NCI-H146 treated with DMSO at 0.1 percent for 48 hours (cell line): Measurements from ENCODE around the gene DCC.
A peak's percentile ranks its signal among the peaks of the same experiment; 100 is the strongest.

Experiments
- DNase-seq: peaks from one replicate; lab custom pipeline; 2025; ENCODE audit not compliant: unreplicated experiment; lab: John Stamatoyannopoulos, UW

DCC gene

DNA sequence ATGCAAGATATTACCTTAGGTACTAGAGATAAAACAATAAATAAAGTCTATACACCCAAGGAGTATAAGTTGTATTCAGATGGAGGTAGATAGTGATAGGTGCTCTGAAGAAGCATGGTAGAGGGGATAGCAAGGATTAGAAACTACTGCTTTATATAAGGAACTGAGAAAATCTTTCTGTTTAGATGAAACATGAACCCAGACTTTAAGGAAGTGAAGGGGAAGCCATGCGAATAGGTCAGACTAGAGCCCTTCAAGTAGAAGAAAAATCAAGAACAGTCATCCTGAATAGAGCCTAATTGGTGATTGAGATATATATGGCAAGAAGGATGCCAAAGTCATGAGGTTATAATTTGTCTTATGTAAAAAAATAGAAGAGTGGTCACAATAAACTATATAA lies 984.4 kb downstream of the DCC start:
- no peak for DNase-seq

DNA sequence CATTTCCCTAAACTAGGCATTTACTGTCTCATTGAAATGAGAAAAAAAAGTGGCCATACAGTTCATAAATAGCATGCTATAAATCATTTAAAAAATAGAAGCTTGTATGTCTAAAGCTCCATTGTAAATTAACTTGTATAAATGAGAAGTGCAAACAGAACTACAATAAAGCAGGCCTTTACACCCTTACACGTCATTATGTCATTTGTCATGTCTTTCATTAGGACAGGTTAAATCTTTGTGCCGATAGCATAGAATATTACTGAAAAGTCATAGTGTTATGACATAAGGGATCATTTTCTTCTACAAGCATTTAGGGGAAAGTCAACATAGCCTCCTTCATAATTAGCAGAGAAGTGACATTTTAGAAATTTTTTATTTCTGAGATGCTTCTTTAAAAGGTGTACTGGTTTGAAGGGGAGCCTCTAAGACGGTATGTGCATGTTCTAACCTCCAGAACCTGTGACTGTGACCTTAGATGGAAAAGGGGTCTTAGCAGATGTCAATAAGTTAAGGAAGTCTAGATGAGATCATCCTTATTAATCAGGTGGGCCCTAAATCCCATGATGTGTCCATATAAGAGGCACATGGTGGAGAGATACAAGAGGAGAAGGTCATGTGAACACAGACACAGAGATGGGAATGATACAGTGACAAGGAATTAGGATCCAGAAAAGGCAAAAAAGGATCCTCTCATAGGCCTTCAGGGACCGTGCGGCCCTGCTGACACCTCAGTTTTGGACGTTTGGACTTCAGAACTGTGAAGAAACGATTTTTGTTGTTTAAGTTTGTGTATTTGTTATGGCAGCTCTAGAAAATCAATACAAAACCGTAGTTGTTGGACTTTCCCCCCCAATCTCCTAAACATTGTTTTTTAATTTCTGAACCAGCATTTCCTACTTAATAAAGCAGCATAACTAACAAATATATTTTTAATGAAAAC lies 1020.8 kb downstream of the DCC start:
- peak; percentile 25 for DNase-seq

DNA sequence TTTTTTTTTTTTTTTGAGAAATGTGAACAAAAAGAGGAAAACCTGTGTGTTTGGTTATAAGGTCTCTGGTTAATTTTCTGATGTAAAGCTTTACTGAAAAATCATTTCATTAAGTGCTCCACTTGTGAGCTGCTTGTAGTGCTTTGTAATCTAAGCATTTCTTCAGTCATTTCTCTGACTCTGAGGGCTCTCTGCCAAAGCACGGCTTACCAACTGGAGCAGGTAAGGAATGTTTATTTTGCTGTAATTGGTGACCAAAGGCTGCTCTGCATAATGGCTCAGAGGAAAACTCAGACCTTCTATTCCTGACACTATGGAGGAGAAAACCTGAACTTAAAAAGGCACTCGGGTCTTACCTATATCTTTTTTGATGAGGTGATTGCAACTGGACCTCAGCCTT lies 1035.6 kb downstream of the DCC start:
- DNase-seq, result peak; percentile 34

DNA sequence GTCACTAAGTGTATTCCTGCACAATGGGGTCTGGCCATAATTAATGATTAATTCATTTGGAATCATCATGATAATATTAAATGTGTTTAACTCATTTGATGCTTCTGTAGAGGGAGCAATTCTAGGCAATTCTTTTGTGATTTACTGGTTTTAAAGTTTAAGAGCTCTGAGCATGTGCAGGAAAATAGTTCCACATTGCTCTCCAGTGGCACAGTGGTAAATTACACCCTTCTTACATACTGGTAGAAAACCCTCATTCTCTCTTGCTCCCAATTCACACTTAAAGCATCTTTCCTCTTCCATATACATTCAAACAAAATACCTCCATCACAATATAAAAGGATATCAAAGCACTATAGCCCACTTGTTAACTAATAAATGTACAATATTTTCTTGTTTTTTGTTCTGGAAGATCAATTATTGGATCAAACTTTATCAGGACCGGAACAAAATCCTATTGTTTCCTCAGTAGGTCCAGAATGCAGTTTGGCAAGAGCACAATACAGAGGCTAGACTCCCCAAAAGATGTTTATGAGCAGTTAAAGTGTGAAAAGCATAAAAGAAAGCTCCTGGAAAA lies 1040.2 kb downstream of the DCC start:
- DNase-seq, result peak; percentile 68

DNA sequence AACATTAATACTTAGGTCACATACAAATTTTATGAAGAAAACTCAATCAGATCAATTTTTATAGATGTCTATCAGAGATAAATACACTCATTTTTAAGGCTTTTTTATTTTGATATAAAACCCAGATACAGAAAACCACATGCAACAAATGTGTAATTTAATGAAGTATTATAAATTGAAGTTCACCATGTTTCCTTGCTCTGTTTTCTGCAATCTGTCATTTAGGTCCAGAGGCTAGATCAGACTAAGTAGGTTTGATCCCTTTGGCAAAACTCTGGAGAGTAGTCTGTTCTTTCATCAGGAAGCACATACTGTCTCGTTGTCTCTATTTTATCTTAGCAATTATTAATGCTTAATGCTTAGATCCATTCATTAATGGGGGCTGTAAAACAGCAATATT lies 1042.9 kb downstream of the DCC start:
- DNase-seq, result no peak

DNA sequence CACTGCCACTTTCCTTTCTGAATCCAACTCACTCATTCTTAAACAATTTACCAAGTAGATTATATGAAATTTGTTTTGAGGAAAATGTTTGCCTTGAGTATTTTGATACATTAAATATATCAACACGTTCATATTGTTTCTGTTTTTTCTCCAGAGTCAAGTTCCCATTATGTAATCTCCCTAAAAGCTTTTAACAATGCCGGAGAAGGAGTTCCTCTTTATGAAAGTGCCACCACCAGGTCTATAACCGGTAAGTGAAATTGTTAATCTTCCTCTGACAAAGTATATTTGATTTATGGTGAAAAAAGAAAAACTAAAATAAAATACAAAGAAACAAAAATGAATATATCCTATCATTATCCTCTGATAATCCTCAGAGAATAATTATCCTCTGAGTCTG lies 1045.9 kb downstream of the DCC start:
- DNase-seq, result no peak

DNA sequence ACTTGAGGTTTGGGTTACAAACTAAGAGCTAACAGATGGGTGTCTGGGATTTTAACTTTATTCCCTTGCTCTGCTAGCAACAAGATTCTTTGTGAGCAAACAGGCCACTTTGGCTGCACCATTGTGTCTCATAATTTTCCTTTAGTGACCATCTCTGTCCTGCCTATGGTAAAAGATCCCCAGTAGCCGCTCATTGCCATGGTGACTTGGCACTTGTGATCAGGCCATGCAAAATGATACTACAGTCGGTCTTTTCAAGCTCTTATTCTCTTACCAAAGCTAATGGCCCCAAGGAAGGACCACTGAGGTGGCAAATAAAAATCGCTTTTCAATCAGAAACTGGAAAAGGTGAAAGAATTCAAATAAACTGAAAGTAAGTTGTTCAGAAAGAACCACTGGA lies 1047.6 kb downstream of the DCC start:
- DNase-seq, result no peak

DNA sequence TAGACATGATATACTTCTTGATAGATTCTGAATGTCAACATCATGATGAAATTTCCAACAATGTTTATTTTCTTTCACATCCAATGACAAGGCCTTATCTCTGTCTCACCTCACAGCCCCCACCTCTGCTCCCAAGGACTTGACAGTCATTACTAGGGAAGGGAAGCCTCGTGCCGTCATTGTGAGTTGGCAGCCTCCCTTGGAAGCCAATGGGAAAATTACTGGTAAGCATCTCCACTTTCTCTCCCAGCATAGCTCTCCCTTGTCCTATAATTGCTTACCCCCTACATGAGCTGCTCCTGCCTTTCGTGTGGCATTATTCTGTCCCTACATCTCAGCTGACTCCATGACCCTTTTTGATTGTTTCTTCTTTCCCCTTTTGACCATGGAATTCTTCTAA lies 1062.7 kb downstream of the DCC start:
- DNase-seq, result peak; percentile 16

DNA sequence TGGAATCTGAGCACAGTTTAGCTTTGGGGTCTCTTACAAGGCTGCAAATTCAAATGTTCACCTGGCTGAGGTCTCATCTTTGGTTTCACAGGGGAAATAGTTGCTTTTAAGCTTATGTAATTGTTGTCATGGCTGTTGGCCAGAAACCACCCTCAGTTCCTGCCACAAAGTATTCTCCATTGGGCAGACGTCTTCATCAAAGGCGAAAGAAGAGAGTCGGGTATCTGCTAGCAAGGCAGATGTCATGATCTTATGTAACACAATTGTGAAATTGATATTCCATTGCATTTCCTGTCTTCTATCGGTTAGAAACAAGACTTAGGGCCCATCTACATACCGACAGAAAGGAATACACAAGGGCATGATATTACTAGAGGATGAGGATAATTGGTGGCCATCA lies 1068.3 kb downstream of the DCC start:
- DNase-seq, result no peak

DNA sequence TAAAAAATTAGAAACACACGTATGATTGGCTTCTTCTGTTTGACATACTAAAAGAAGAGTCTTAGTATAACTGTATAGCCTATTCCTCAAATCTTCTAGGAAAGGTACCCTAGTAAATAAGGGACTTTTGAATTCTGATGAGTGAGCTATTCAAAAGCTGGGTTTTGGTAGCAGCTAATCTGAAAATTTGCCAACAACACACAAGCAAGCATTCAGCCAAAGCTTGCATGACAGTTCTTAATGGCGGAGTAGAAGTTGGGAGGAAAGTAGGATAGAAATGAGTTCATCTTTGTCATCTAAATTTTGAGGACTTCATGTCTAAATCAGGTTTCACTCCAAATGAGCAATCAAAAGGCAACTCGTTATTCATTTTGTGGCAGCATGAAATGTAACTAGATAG lies 1071.5 kb downstream of the DCC start:
- DNase-seq, result no peak

DNA sequence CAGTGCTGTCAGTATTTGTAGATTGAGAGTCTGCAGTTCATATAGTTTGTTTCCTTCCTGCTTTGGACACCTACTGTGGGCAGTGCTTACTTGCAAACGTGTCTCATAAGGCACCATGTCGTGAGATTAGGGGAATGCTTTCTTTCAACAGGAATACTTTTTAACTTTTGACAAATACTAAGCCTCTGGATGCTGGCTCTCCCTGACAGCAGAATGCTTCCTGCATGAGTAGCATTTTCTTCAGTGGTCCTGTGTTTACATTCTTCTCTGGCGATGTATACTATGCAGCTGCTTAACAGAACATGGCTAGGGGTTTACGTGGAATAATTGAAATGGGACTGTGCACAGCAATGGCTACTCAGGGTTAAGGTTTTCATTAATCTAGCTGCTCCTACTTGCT lies 1077.0 kb downstream of the DCC start:
- no peak for DNase-seq

DNA sequence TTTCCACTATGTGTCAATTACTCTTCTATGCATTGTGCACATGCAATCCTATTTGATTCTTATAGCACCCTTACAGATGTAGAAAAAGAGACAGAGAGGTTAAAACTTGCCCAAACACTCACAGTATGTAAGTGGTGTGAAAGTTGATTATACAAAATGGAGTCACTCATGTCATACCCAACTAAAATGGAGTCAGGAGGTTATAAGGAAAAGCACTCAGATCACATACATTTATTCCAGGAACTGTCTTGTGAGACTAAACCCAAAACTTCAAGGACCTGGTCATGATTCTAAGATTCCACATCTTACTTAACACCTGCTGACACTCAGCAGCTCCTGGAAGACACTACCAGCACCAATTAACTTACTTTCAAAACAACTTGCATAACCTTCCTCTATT lies 1081.9 kb downstream of the DCC start:
- no peak for DNase-seq

DNA sequence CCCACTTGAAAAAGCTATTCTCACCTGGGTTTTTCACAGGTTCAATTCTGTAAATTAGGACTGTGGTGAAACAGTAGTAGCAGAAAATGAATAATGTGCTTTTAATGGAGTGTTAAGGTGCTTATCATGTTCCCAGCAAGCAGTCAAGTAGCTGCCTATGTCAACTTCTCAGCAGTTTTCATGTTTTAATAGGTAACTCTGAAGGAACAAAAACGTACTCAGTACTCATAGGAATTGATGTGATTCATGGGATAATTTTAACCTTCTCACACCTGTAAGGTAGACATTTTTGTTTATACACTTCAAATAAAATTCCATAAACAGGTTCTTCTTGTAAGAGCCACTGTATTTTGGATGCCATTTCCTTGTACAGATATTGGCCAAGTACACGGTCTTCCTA lies 1082.9 kb downstream of the DCC start:
- DNase-seq, result no peak

DNA sequence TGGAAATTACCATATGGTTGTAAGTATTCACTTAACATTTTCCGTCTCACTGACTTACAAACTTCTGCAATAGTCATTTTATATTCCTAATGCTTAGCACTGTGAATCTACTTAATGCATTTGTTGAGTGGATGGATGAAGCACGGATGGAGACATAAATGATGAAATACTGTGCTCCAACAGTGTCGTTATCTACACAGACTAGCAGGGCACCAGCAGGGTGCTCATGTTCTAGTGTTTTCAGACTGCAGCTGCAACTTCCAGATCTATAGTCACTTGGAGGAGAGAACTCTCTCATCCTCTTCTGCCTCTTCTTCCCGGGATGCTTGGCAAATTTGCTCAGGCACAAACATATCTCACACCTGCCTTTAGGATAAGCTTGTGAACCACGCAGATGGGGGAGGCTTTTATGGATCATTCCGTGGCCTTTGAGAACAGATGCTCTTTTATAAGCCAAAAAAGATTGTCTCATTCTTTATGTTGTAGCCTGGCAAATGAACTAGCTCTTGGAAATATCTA lies 1086.7 kb downstream of the DCC start:
- peak; percentile 96 for DNase-seq

DNA sequence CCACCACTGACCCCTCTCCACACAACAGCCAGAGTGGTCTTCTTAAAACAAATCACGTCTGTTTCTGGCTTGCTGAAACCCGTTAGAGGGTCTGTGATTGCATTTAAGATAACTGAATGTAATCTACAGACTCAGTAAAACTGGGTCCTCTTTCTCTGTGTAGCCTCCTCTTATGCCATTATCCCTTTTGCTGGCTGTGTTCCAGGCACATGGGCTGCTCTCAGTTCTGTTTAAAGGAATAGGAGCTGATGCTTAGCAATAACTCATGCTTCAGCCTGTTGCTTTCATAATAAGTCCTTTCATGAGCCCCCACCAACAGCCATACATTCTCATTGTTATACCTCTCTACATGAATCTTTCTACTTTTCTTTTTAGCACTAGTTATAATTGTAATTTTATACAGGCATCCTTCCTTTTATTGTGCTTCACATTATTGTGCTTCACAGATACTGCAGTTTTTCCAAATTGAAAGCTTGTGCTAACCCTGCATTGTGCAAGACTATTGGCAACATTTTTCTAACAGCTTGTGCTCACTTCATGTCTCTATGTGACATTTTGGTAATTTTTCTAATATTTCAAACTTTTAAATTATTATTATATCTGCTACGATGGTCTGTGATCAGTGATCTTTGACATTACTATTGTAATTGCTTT lies 1101.9 kb downstream of the DCC start:
- DNase-seq, result no peak

DNA sequence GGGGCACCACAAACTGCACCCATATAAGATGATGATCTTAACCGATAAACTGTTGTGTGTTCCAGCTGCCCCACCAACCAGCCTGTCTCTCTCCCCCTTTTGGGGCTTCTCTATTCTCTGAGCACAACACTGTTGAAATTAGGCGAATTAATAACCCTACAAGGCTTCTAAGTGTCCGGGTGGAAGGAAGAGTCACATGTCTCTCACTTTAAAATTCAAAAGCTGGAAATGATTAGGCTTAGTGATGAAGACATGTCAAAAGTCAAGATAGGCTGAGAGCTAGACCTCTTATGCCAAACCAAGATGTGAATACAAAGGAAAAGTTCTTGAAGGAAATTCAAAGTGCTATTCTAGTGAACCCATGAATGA lies 1102.4 kb downstream of the DCC start:
- no peak for DNase-seq

DNA sequence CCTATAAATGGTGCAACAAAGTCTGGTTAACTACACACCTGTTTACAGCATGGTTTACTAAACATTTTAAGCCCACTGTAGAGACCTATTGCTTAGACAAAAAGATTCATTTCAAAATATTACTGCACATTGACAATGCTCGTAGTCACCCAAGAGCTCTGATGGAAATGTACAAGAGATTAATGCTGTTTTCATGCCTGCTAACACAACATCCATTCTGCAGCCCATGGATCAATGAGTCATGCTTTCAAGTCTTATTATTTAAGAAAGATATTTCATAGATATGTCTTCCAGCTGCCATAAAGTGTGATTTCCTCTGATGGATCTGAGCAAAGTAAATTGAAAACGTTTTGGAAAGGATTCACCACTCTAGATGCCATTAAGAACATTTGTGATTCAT lies 1103.3 kb downstream of the DCC start:
- DNase-seq, result no peak

DNA sequence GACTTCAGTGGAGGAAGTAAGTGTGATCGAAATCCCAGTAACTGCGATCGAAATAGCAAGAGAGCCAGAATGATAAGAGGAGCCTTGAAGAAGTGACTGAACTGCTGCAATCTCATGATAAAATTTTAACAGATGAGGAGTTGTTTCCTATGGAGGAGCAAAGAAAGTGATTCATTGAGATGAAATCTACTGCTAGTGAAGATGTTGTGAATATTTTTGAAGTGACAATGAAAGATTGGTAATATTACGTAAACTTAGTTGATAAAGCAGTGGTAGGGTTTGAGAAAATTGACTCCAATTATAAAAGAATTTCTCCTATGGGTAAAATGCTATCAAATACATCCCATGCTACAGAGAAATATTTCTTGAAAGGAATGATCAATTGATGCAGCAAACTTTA lies 1103.8 kb downstream of the DCC start:
- DNase-seq, result no peak

DNA sequence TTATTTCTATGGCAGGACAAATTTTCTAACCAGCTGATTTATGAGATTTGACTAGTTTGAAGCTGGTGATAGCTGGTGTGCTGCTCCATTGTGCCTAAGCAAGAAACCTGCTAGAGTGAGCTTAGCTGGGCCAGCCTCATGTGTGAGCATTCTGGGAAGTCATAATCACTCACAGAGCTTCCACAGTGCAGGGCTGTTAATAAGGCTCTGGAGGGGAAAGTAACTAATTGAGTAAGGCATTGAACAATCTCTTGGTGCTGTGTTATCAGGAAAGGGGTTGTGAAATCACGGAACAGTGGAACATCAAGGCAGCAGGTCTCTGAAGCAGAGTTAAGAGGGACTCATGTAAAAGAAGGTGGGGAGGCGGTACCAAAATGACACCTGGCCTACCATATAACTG lies 1111.9 kb downstream of the DCC start:
- no peak for DNase-seq

DNA sequence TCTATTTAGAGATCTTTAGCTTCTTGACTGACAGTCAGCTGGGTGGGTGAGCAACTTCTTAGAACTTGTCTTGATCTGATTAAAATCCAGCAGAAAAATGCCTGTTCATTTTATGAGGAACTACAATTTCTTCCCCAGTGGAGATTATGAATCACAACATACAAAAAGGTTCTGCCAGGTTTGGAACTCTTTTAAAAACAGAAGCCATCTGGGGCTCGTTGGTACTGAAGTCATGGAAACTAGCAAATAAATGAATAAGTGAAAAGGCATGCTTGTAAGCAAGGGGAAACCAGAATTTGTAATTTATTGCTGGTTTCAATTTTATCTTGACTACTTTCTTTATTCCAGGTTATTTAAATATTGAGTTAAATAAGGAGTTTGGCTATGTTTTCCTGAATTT lies 1117.1 kb downstream of the DCC start:
- no peak for DNase-seq

DNA sequence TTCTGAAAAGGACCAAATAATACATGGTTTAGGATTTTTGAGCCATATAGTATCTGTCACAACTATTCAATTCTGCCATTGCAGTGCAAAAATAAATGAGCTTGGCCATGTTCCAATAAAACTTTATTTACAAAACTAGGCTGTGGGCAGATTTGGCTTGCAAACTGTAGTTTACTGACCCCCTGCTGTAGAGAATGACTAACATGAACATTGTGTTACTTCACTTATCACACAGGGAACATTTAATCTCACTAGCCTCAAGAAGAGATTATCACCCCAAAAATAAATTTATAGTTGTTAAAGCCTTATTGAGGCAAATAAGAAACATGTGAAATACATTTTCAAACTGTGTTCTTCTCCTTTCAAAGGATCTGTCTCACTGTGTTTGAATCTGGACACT lies 1118.3 kb downstream of the DCC start:
- DNase-seq, result no peak

DNA sequence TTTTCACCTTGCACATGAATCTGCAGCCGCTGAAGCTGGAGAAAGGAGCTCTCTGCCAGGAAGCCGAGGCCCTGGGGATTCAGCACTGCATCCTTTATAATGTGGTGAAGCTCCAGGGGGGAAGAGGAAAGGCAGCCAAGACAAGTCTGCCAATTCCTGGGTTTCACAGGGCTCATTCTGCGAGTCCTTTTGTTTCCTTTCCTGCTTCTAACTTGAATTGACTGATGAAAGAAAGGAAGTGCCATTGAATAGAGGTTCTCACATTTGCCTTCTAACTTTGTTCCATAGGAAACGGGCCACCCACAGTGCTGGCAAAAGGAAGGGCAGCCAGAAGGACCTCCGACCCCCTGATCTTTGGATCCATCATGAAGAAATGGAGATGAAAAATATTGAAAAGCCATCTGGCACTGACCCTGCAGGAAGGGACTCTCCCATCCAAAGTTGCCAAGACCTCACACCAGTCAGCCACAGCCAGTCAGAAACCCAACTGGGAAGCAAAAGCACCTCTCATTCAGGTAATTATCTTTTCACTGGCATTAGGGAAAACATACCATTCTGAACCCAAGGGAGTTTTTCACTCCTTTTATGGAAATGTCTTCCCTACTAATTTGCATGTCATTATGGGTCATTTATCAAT lies 1119.1 kb downstream of the DCC start:
- peak; percentile 6 for DNase-seq
